K562 (cell line): Measurements from ENCODE around the gene DAPK3. TPM values are rescaled to one million over a fixed set of nuclear protein-coding genes. Genes with fewer than 3 reads are reported as not detected.

Experiments
- ADNP ChIP-seq: fragments of 200-800 bp; sonication (Bioruptor generic); IDR thresholded peaks from 2 replicates; pipeline ENCODE4 v1.6.1; 2016; ENCODE audit warnings: missing genetic modification characterization, missing compliant biosample characterization
- ESRRA ChIP-seq: fragments of 450-650 bp; IDR thresholded peaks from 2 replicates; pipeline ENCODE4 v1.6.1; 2014; ENCODE audit warnings: low read depth, mild to moderate bottlenecking, moderate library complexity, borderline replicate concordance
- ETV1 ChIP-seq: fragments of 450-650 bp; conservative IDR thresholded peaks from 2 replicates; pipeline ENCODE4 v1.6.1; 2016; ENCODE audit warnings: missing genetic modification characterization, control low read depth, low read depth, missing compliant biosample characterization
- FOXA1 ChIP-seq: fragments of 450-650 bp; IDR thresholded peaks from 2 replicates; pipeline ENCODE4 v1.6.1; 2016; ENCODE audit warnings: mild to moderate bottlenecking, borderline replicate concordance
- FOXA3 ChIP-seq, 2 experiments: fragments of 450-650 bp in 1 of 2; sonication (generic) in 1 of 2; formaldehyde crosslinking; IDR thresholded peaks in 1 of 2; conservative IDR thresholded peaks in 1 of 2; 2 replicates each; pipeline versions ENCODE4 v1.4.0 to v1.8.0; 2020 to 2022; ENCODE audit warnings: mild to moderate bottlenecking in 2 of 2, missing genetic modification reagents in 1 of 2
- FOXP1 ChIP-seq: sonication (generic); formaldehyde crosslinking; IDR thresholded peaks from 2 replicates; pipeline ENCODE4 v1.8.0; 2022; ENCODE audit warnings: mild to moderate bottlenecking, missing genetic modification reagents
- HIVEP1 ChIP-seq: fragments of 250-450 bp; sonication (Bioruptor Pico); IDR thresholded peaks from 2 replicates; pipeline ENCODE4 v1.4.0; 2020; ENCODE audit warnings: mild to moderate bottlenecking
- MEF2D ChIP-seq: conservative IDR thresholded peaks from 2 replicates; pipeline ENCODE4 v1.6.1; 2016; ENCODE audit warnings: low read depth, missing genetic modification characterization, missing compliant biosample characterization
- NCOA4 ChIP-seq: fragments of 450-650 bp; IDR thresholded peaks from 2 replicates; pipeline ENCODE4 v1.6.1; 2018; ENCODE audit warnings: mild to moderate bottlenecking; ENCODE audit not compliant: partially characterized antibody
- NCOR1 ChIP-seq: fragments of 450-650 bp; IDR thresholded peaks from 2 replicates; pipeline ENCODE4 v1.6.1; 2016; ENCODE audit warnings: mild to moderate bottlenecking, moderate library complexity
- NFRKB ChIP-seq: fragments of 450-650 bp; IDR thresholded peaks from 2 replicates; pipeline ENCODE4 v1.6.1; 2016; ENCODE audit warnings: low read depth
- NFYB ChIP-seq: IDR thresholded peaks from 2 replicates; pipeline ENCODE4 v1.6.1; 2011; ENCODE audit warnings: mild to moderate bottlenecking, moderate library complexity; ENCODE audit not compliant: insufficient read length; ENCODE audit errors: extremely low read depth
- PCBP1 ChIP-seq: fragments of 200-400 bp; formaldehyde crosslinking; IDR thresholded peaks from 2 replicates; pipeline ENCODE4 v1.6.1; 2018; ENCODE audit warnings: mild to moderate bottlenecking, low read depth, low read length; ENCODE audit not compliant: poor library complexity, severe bottlenecking
- RBFOX2 ChIP-seq: fragments of 200-400 bp; formaldehyde crosslinking; IDR thresholded peaks from 2 replicates; pipeline ENCODE4 v1.6.1; 2017; ENCODE audit warnings: low read depth, mild to moderate bottlenecking, low read length, moderate library complexity
- SMARCB1 ChIP-seq: IDR thresholded peaks from 2 replicates; pipeline ENCODE4 v1.6.1; 2011; ENCODE audit warnings: improper control_type of control experiment, low read depth; ENCODE audit not compliant: insufficient read length
- SREBF2 ChIP-seq: sonication (generic); formaldehyde crosslinking; IDR thresholded peaks from 2 replicates; pipeline ENCODE4 v1.4.0; 2020; ENCODE audit warnings: mild to moderate bottlenecking, missing genetic modification reagents
- TAF1 ChIP-seq: IDR thresholded peaks from 2 replicates; pipeline ENCODE4 v1.6.1; 2011; ENCODE audit warnings: mild to moderate bottlenecking, low read length, moderate library complexity; ENCODE audit not compliant: insufficient read depth, control insufficient read depth, severe bottlenecking; ENCODE audit errors: extremely low read depth
- U2AF1 ChIP-seq: fragments of 200-400 bp; formaldehyde crosslinking; optimal IDR thresholded peaks from 2 replicates; pipeline ENCODE3; 2017; ENCODE audit warnings: mild to moderate bottlenecking, low read depth, low read length, moderate library complexity
- ZBTB1 ChIP-seq: sonication (generic); formaldehyde crosslinking; IDR thresholded peaks from 2 replicates; pipeline ENCODE4 v1.8.1; 2023; ENCODE audit warnings: missing genetic modification reagents, low read depth, mild to moderate bottlenecking, borderline replicate concordance
- ZNF76 ChIP-seq: fragments of 250-450 bp; sonication (Bioruptor Pico); IDR thresholded peaks from 2 replicates; pipeline ENCODE4 v1.4.0; 2020; ENCODE audit warnings: mild to moderate bottlenecking, moderate library complexity, borderline replicate concordance
- ZSCAN32 ChIP-seq: fragments of 450-650 bp; formaldehyde crosslinking; IDR thresholded peaks from 2 replicates; pipeline ENCODE4 v1.4.0; 2020; ENCODE audit warnings: mild to moderate bottlenecking, moderate library complexity
- polyA plus RNA-seq, 8 experiments: library from polyadenylated mRNA; depleted of rRNA in 4 of 8; stranded (reverse) in 5 of 8; unstranded in 3 of 8; fragments of >200 nt; fragmentation: Nextera tagmentation in 2 of 8; fragmentation: Illumina TruSeq in 1 of 8; extraction: Ambion mirVana in 2 of 8; extraction: Trizol in 1 of 8; gene quantifications; 2 replicates each; pipeline versions ENCODE4 v1.2.1 to v1.2.3, GENCODE V29; 2011 to 2014; ENCODE audit warnings: inconsistent platforms in 1 of 8, missing spikeins in 1 of 8
- total RNA-seq, 7 experiments: library from RNA; depleted of rRNA in 6 of 7; stranded (reverse); fragments of >200 nt in 6 of 7; fragmentation: Illumina TruSeq in 2 of 7; extraction: Trizol in 2 of 7; gene quantifications; 2 replicates each; pipeline versions ENCODE4 v1.2.1 to v1.2.3, GENCODE V29; 2011 to 2021; ENCODE audit warnings: low replicate concordance in 1 of 7
- TF ChIP-seq, protein P1 (sequence below): fragments of 450-650 bp; IDR thresholded peaks from 2 replicates; pipeline ENCODE4 v1.6.1; 2016; ENCODE audit warnings: borderline replicate concordance
- TF ChIP-seq, protein P2 (sequence below): fragments of 450-650 bp; IDR thresholded peaks from 2 replicates; pipeline ENCODE4 v1.6.1; 2018; ENCODE audit warnings: mild to moderate bottlenecking, low read depth; ENCODE audit not compliant: partially characterized antibody

Gene DAPK3
- total and polyA plus RNA-seq, 9 of the 15 experiments (the other 6 are each of a cell fraction or from before 2014, with no cell fraction given) = 0.14 to 63.4 (median 25.0) TPM

DNA sequence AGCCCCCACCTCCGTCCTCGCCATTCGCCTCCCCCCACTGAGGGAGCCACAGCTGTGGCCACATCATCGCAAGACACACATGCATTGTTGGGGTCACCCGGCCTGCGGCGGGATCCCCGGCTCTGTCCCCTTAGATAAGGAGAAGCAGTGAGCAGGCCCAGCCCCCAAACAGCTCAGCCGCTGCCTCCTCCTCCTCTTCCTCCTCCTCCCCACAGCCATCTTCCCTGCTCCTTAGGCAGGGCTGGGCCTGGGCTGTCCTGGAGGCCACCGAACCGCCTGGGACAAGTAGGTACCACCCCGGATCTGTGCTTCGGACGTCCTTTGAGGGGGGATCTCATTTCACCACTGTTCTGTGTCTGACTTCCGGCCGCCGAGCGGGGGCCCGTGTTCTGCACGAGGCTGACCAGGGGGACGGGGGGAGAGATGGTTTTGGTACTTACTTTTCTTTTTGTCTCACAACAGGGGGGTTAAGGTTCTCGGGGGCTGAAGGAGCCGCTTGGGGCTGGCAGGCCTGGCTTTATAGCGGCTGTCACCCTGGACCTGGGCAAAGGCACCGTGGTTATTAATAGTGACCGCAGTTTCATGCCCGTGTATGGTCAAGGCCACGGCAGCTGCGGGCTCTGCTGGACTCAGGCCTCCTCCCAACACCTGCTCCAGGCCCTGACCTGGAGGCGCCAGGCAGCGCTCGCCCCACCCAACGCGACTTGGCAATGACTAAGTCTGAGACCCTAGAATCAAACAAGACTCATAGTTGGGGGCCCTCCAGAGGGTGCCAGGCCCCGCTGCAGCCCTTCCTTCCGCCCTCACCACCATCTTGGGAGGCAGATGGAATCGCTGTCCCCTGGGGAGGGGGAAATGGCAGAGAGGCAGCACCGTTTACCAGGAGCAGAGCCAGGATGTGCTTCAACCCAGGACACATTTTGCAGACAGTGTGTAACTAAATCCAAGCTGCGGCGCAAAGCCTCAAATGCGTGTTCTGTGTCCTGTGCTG is 19.7 kb downstream of the DAPK3 start (continued):
- TF ChIP-seq HIVEP1 (CRISPR knock-in tag) (no peak), PCBP1 (no peak), ESRRA (no peak), ZNF76 (CRISPR knock-in tag) (no peak), U2AF1 (no peak), NCOR1 (peak; percentile 89), SMARCB1 (no peak), SREBF2 (CRISPR knock-in tag) (no peak), MEF2D (tag) (no peak), FOXA1 (no peak), TAF1 (peak; percentile 38), RBFOX2 (peak; percentile 75), NFYB (no peak), ETV1 (tag) (peak; percentile 61), ADNP (tag) (no peak), NCOA4 (no peak), ZBTB1 (no peak), NFRKB (peak; percentile 76; the same call in 1 of the 2 replicates), FOXA3 (CRISPR knock-in tag; conservative IDR thresholded peaks at IDR 0.05 in 1 of 2, IDR thresholded peaks at IDR 0.05 in 1 of 2) (no peak), FOXP1 (CRISPR knock-in tag) (0 out of 2 replicates have a peak, but pooled peaks have one; percentile 48), ZSCAN32 (CRISPR knock-in tag) (no peak)
- TF ChIP-seq, protein P1, sequence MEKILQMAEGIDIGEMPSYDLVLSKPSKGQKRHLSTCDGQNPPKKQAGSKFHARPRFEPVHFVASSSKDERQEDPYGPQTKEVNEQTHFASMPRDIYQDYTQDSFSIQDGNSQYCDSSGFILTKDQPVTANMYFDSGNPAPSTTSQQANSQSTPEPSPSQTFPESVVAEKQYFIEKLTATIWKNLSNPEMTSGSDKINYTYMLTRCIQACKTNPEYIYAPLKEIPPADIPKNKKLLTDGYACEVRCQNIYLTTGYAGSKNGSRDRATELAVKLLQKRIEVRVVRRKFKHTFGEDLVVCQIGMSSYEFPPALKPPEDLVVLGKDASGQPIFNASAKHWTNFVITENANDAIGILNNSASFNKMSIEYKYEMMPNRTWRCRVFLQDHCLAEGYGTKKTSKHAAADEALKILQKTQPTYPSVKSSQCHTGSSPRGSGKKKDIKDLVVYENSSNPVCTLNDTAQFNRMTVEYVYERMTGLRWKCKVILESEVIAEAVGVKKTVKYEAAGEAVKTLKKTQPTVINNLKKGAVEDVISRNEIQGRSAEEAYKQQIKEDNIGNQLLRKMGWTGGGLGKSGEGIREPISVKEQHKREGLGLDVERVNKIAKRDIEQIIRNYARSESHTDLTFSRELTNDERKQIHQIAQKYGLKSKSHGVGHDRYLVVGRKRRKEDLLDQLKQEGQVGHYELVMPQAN = no peak
- TF ChIP-seq, protein P2, sequence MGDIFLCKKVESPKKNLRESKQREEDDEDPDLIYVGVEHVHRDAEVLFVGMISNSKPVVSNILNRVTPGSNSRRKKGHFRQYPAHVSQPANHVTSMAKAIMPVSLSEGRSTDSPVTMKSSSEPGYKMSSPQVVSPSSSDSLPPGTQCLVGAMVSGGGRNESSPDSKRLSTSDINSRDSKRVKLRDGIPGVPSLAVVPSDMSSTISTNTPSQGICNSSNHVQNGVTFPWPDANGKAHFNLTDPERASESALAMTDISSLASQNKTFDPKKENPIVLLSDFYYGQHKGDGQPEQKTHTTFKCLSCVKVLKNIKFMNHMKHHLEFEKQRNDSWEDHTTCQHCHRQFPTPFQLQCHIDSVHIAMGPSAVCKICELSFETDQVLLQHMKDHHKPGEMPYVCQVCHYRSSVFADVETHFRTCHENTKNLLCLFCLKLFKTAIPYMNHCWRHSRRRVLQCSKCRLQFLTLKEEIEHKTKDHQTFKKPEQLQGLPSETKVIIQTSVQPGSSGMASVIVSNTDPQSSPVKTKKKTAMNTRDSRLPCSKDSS = no peak
